ENCODE results near the gene TNPO1. TPM values are rescaled to one million over a fixed set of nuclear protein-coding genes. Genes with fewer than 3 reads are reported as not detected.

The TNPO1 gene
- total and polyA plus RNA-seq, 4 donors: 5.7 to 95.8 (median 29.2) TPM

- Histone ChIP-seq H3K36me3 (ENCODE audit: control insufficient read depth in 4 of 4, insufficient read depth in 3 of 4, low read depth in 1 of 4, low read length in 3 of 4) (no peaks in the 10 kb centered on the region), H3K27me3 (ENCODE audit: control insufficient read depth in 4 of 4, insufficient read depth in 4 of 4, low read length in 3 of 4) (no peaks in the 10 kb centered on the region), H3K4me1 (ENCODE audit: control insufficient read depth in 4 of 4, insufficient read depth in 4 of 4, low read length in 3 of 4) (peaks cover 0 to 6% (median 2%) of the 10 kb centered on the region in 4 donors), H3K4me3 (ENCODE audit: low read depth in 1 of 3, low read length in 3 of 3) (no peak overlapping the region), H3K9ac (ENCODE audit: low read depth in 1 of 2, low read length in 2 of 2) (no peak overlapping the region), H3K9me3 (ENCODE audit: control insufficient read depth in 4 of 4, low read length in 3 of 4) (no peaks in the 10 kb centered on the region), H3K27ac (ENCODE audit: low read depth in 1 of 2, low read length in 2 of 2) (no peak overlapping the region)
- DNase-seq (ENCODE audit: low spot score): no peak
- 51% methylated on average over 4 of the region's 4 CpGs for WGBS
- TF ChIP-seq, protein P1, sequence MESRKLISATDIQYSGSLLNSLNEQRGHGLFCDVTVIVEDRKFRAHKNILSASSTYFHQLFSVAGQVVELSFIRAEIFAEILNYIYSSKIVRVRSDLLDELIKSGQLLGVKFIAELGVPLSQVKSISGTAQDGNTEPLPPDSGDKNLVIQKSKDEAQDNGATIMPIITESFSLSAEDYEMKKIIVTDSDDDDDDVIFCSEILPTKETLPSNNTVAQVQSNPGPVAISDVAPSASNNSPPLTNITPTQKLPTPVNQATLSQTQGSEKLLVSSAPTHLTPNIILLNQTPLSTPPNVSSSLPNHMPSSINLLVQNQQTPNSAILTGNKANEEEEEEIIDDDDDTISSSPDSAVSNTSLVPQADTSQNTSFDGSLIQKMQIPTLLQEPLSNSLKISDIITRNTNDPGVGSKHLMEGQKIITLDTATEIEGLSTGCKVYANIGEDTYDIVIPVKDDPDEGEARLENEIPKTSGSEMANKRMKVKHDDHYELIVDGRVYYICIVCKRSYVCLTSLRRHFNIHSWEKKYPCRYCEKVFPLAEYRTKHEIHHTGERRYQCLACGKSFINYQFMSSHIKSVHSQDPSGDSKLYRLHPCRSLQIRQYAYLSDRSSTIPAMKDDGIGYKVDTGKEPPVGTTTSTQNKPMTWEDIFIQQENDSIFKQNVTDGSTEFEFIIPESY (IDR thresholded peaks at IDR 0.05): no peak
- TF ChIP-seq SP1 (IDR thresholded peaks at IDR 0.05) (no peak), GABPA (IDR thresholded peaks at IDR 0.05 in 1 of 2, conservative IDR thresholded peaks at IDR 0.05 in 1 of 2) (no peak), TAF1 (conservative IDR thresholded peaks at IDR 0.05) (no peak), RAD21 (IDR thresholded peaks at IDR 0.05) (no peak), ATF3 (IDR thresholded peaks at IDR 0.05) (no peak), YY1 (IDR thresholded peaks at IDR 0.05) (no peak), FOXA1 (IDR thresholded peaks at IDR 0.05) (no peak)
- TF ChIP-seq, protein P2, sequence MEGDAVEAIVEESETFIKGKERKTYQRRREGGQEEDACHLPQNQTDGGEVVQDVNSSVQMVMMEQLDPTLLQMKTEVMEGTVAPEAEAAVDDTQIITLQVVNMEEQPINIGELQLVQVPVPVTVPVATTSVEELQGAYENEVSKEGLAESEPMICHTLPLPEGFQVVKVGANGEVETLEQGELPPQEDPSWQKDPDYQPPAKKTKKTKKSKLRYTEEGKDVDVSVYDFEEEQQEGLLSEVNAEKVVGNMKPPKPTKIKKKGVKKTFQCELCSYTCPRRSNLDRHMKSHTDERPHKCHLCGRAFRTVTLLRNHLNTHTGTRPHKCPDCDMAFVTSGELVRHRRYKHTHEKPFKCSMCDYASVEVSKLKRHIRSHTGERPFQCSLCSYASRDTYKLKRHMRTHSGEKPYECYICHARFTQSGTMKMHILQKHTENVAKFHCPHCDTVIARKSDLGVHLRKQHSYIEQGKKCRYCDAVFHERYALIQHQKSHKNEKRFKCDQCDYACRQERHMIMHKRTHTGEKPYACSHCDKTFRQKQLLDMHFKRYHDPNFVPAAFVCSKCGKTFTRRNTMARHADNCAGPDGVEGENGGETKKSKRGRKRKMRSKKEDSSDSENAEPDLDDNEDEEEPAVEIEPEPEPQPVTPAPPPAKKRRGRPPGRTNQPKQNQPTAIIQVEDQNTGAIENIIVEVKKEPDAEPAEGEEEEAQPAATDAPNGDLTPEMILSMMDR (IDR thresholded peaks at IDR 0.05; ENCODE audit: low read depth, low read length, missing input control): no peak
Observed at GRCh38 chr5:72940082-72940481, 123.6 kb downstream of the TNPO1 start.

GRCh38 chr5:72943307-72943706 lies 126.8 kb downstream of the TNPO1 start:
- no peak overlapping the region for H3K4me3 ChIP-seq (ENCODE audit: low read depth in 1 of 3, low read length in 3 of 3)
- H3K4me1 ChIP-seq (ENCODE audit: control insufficient read depth in 4 of 4, insufficient read depth in 4 of 4, low read length in 3 of 4): peaks cover 0 to 4% (median 1%) of the 10 kb centered on the region in 4 donors
- no peak for TF ChIP-seq RAD21 (IDR thresholded peaks at IDR 0.05)
- no peak for TF ChIP-seq HNF4A (conservative IDR thresholded peaks at IDR 0.05)
- TF ChIP-seq ATF3 (IDR thresholded peaks at IDR 0.05): no peak
- no peak for TF ChIP-seq SP1 (IDR thresholded peaks at IDR 0.05)
- no peak for TF ChIP-seq MAX (IDR thresholded peaks at IDR 0.05)
- no peak for TF ChIP-seq JUND (IDR thresholded peaks at IDR 0.05)
- TF ChIP-seq GABPA (IDR thresholded peaks at IDR 0.05 in 1 of 2, conservative IDR thresholded peaks at IDR 0.05 in 1 of 2): no peak
- TF ChIP-seq, protein P1 (IDR thresholded peaks at IDR 0.05): no peak
- TF ChIP-seq HNF4G (IDR thresholded peaks at IDR 0.05): no peak
- TF ChIP-seq REST (IDR thresholded peaks at IDR 0.05): no peak
- no peak for TF ChIP-seq FOXA2 (IDR thresholded peaks at IDR 0.05)
- no peak for TF ChIP-seq RXRA (IDR thresholded peaks at IDR 0.05)
- DNase-seq (ENCODE audit: low spot score): no peak
- no peaks in the 10 kb centered on the region for H3K9me3 ChIP-seq (ENCODE audit: control insufficient read depth in 4 of 4, low read length in 3 of 4)
- H3K9ac ChIP-seq (ENCODE audit: low read depth in 1 of 2, low read length in 2 of 2): no peak overlapping the region
- H3K27me3 ChIP-seq (ENCODE audit: control insufficient read depth in 4 of 4, insufficient read depth in 4 of 4, low read length in 3 of 4): no peaks in the 10 kb centered on the region
- H3K36me3 ChIP-seq (ENCODE audit: control insufficient read depth in 4 of 4, insufficient read depth in 3 of 4, low read depth in 1 of 4, low read length in 3 of 4): no peaks in the 10 kb centered on the region
- H3K27ac ChIP-seq (ENCODE audit: low read depth in 1 of 2, low read length in 2 of 2): no peak overlapping the region
